HEK293 (cell line): ENCODE measurements around the gene RPL10A.

Experiments used
- AEBP2 ChIP-seq: fragments of 450-650 bp; formaldehyde crosslinking; IDR thresholded peaks from 2 replicates; pipeline ENCODE4 v1.5.1; 2016; ENCODE audit warnings: missing biosample characterization, missing genetic modification characterization, borderline replicate concordance
- CTCF ChIP-seq: fragments of 450-650 bp; formaldehyde crosslinking; IDR thresholded peaks from 2 replicates; pipeline ENCODE4 v1.5.1; 2016; ENCODE audit warnings: missing biosample characterization, missing genetic modification characterization
- ELK4 ChIP-seq: IDR thresholded peaks from 2 replicates; pipeline ENCODE4 v1.6.1; 2011; ENCODE audit warnings: mild to moderate bottlenecking, low read depth, low read length, borderline replicate concordance
- KLF17 ChIP-seq: fragments of 450-650 bp; formaldehyde crosslinking; IDR thresholded peaks from 2 replicates; pipeline ENCODE4 v1.5.1; 2016; ENCODE audit warnings: missing biosample characterization, missing genetic modification characterization
- KLF7 ChIP-seq: fragments of 450-650 bp; formaldehyde crosslinking; IDR thresholded peaks from 2 replicates; pipeline ENCODE4 v1.5.1; 2016; ENCODE audit warnings: missing biosample characterization, missing genetic modification characterization, borderline replicate concordance
- RBAK ChIP-seq: fragments of 450-650 bp; formaldehyde crosslinking; IDR thresholded peaks from 2 replicates; pipeline ENCODE4 v1.5.1; 2016; ENCODE audit warnings: missing biosample characterization, missing genetic modification characterization
- REST ChIP-seq: fragments of 450-650 bp; formaldehyde crosslinking; IDR thresholded peaks from 2 replicates; pipeline ENCODE4 v1.5.1; 2016; ENCODE audit warnings: missing biosample characterization, missing genetic modification characterization
- WT1 ChIP-seq: fragments of 450-650 bp; formaldehyde crosslinking; IDR thresholded peaks from 2 replicates; pipeline ENCODE4 v1.5.1; 2016; ENCODE audit warnings: missing biosample characterization, missing genetic modification characterization
- ZBTB11 ChIP-seq: fragments of 450-650 bp; formaldehyde crosslinking; conservative IDR thresholded peaks from 2 replicates; pipeline ENCODE4 v1.5.1; 2016; ENCODE audit warnings: low read depth, missing biosample characterization, missing genetic modification characterization
- ZBTB20 ChIP-seq: fragments of 450-650 bp; formaldehyde crosslinking; IDR thresholded peaks from 2 replicates; pipeline ENCODE4 v1.5.1; 2016; ENCODE audit warnings: missing biosample characterization, missing genetic modification characterization
- ZBTB44 ChIP-seq: fragments of 450-650 bp; IDR thresholded peaks from 2 replicates; pipeline ENCODE4 v1.5.1; 2018; ENCODE audit warnings: missing biosample characterization, mild to moderate bottlenecking, missing genetic modification characterization
- ZIC2 ChIP-seq: fragments of 450-650 bp; formaldehyde crosslinking; IDR thresholded peaks from 2 replicates; pipeline ENCODE4 v1.5.1; 2016; ENCODE audit warnings: missing biosample characterization, missing genetic modification characterization
- ZNF138 ChIP-seq: fragments of 450-650 bp; formaldehyde crosslinking; IDR thresholded peaks from 2 replicates; pipeline ENCODE4 v1.5.1; 2016; ENCODE audit warnings: missing biosample characterization, missing genetic modification characterization, borderline replicate concordance
- ZNF169 ChIP-seq: fragments of 450-650 bp; formaldehyde crosslinking; IDR thresholded peaks from 2 replicates; pipeline ENCODE4 v1.5.1; 2016; ENCODE audit warnings: missing biosample characterization, missing genetic modification characterization
- ZNF248 ChIP-seq: fragments of 450-650 bp; formaldehyde crosslinking; IDR thresholded peaks from 2 replicates; pipeline ENCODE4 v1.5.1; 2017; ENCODE audit warnings: missing biosample characterization, missing genetic modification characterization
- ZNF266 ChIP-seq: fragments of 450-650 bp; formaldehyde crosslinking; IDR thresholded peaks from 2 replicates; pipeline ENCODE4 v1.5.1; 2016; ENCODE audit warnings: missing biosample characterization, missing genetic modification characterization, low read depth
- ZNF324 ChIP-seq: fragments of 450-650 bp; formaldehyde crosslinking; IDR thresholded peaks from 2 replicates; pipeline ENCODE4 v1.5.1; 2016; ENCODE audit warnings: missing biosample characterization, missing genetic modification characterization
- ZNF37A ChIP-seq: fragments of 450-650 bp; IDR thresholded peaks from 2 replicates; pipeline ENCODE4 v1.5.1; 2018; ENCODE audit warnings: missing biosample characterization, missing genetic modification characterization
- ZNF645 ChIP-seq: fragments of 450-650 bp; formaldehyde crosslinking; IDR thresholded peaks from 2 replicates; pipeline ENCODE4; 2016; ENCODE audit warnings: missing biosample characterization, missing genetic modification characterization
- ZNF660 ChIP-seq: fragments of 450-650 bp; IDR thresholded peaks from 2 replicates; pipeline ENCODE4 v1.5.1; 2018; ENCODE audit warnings: missing biosample characterization, mild to moderate bottlenecking, missing genetic modification characterization
- ZNF677 ChIP-seq: fragments of 450-650 bp; IDR thresholded peaks from 2 replicates; pipeline ENCODE4 v1.5.0; 2018; ENCODE audit warnings: missing biosample characterization, mild to moderate bottlenecking, missing genetic modification characterization, moderate library complexity

The RPL10A gene

GRCh38 chr6:35489995-35490791 lies 22.0 kb downstream of the RPL10A start (continued):
- TF ChIP-seq ZNF266 (tag by site-specific recombination), result no peak
- no peak for TF ChIP-seq KLF7 (tag by site-specific recombination)
- TF ChIP-seq ZNF37A (tag by site-specific recombination), result no peak
- TF ChIP-seq KLF17 (tag by site-specific recombination), result peak; percentile 58
- TF ChIP-seq ZBTB44 (tag by site-specific recombination), result no peak
- no peak for TF ChIP-seq AEBP2 (tag by site-specific recombination)
- no peak for TF ChIP-seq REST
- TF ChIP-seq ZIC2 (tag by site-specific recombination), result peak; percentile 51
- no peak for TF ChIP-seq ELK4
- no peak for TF ChIP-seq RBAK (tag by site-specific recombination)
- no peak for TF ChIP-seq ZNF169 (tag by site-specific recombination)
- 0 out of 2 replicates have a peak, but pooled peaks have one; percentile 17 for TF ChIP-seq ZBTB20
- TF ChIP-seq ZNF645 (tag by site-specific recombination), result no peak
- no peak for TF ChIP-seq ZNF660 (tag by site-specific recombination)
- no peak for TF ChIP-seq WT1 (tag by site-specific recombination)
- no peak for TF ChIP-seq ZBTB11 (tag by site-specific recombination)
- TF ChIP-seq ZNF248, result no peak
- no peak for TF ChIP-seq ZNF677 (tag by site-specific recombination)
- TF ChIP-seq ZNF324 (tag by site-specific recombination), result no peak
- TF ChIP-seq CTCF (tag by site-specific recombination), result no peak
- TF ChIP-seq ZNF138 (tag by site-specific recombination), result no peak
